ENCODE data around the gene RIMS4. TPM values are rescaled to one million over a fixed set of nuclear protein-coding genes. Genes with fewer than 3 reads are reported as not detected.

The RIMS4 gene
- total RNA-seq, 4 donors from 2014 or later, result 1.1 to 5.6 (median 1.9) TPM; not detected in 1

DNA sequence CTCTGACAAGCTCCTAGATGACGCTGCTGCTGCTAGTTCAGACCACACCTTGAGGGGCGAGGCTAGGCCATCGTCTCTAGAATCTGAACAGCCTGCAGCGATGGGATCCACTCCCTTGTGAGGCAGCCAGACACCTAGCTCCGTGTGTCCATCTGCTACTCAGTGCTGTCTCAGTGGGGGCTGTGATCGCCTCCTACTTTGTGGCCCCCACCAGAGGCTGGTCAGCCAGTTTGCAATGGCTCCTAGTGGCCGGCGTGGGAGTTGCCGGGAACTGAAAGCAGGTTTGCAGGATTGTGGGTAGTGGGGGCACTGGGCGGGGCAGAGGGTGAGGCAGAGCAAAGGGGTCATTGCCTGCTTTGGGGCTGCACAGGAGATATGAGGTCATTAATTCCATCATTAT is 92.4 kb downstream of the RIMS4 start:
- 60% methylated on average over 9 of the region's 10 CpGs; no CpG with 5 or more reads in 1 of the 2 donors for WGBS, 2 donors (ENCODE audit: low coverage in 1 of 2)
- DNase-seq, result no peak
- Histone ChIP-seq H3K4me1 (peaks cover 9 to 17% (median 12%) of the 10 kb centered on the region in 4 donors), H3K36me3 (no peaks in the 10 kb centered on the region), H3K4me3 (no peak overlapping the region), H3K9me3 (no peaks in the 10 kb centered on the region), H3K27me3 (no peaks in the 10 kb centered on the region), H3K27ac (no peak overlapping the region)
- TF ChIP-seq, protein P1, sequence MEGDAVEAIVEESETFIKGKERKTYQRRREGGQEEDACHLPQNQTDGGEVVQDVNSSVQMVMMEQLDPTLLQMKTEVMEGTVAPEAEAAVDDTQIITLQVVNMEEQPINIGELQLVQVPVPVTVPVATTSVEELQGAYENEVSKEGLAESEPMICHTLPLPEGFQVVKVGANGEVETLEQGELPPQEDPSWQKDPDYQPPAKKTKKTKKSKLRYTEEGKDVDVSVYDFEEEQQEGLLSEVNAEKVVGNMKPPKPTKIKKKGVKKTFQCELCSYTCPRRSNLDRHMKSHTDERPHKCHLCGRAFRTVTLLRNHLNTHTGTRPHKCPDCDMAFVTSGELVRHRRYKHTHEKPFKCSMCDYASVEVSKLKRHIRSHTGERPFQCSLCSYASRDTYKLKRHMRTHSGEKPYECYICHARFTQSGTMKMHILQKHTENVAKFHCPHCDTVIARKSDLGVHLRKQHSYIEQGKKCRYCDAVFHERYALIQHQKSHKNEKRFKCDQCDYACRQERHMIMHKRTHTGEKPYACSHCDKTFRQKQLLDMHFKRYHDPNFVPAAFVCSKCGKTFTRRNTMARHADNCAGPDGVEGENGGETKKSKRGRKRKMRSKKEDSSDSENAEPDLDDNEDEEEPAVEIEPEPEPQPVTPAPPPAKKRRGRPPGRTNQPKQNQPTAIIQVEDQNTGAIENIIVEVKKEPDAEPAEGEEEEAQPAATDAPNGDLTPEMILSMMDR (IDR thresholded peaks at IDR 0.05), result peak in 2 of 5 experiments; percentile 19 to 35
- TF ChIP-seq POLR2AphosphoS5 (IDR thresholded peaks at IDR 0.05), result no peak
- intact Hi-C loops (cut with DNase I; ENCODE audit: low total_unique reads), result no loop called here
- in situ Hi-C loops (cut with MboI; ENCODE audit: low pct_ligation_motif_present in 1 of 4, low pct_unique_long_range_greater_than_20kb in 1 of 4, low sequenced_read_pairs in 3 of 4), result no loop called here

DNA sequence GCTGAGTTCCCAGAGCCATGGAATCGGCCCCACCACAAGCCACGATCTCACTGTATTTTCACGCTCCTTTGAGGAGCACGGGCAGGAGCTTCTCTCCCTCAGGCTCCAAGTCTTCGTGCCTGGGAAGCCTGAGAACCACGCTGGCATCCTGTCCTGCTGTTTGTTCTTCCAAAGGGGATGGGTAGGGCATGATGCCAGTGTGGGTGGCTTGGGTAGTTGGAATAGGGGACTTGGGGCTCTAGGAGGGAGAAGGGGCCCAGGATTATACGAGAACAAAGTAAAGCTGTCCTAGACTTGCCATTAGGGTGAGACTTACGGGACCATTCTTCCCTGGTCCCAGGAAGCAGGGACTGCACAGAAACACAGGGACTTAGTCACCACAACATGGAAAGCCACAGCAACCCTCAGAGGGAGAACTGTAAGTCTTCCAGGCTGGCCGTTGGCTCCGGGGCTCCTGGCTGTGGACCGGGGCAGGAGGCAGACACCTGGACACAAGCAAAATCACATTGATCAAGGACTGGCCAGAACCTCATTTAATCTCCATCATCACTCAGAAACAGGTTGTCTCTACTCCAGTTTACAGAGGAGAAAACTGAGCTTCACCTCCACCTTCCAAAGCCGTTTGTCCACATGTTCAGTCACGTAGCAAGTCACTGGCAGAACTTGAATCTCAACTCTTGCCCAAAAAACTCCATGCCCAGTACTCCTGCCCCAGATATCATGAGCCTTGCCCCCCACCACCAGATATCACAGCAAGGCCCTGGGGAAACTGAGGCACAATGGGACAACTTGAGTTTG is 93.8 kb downstream of the RIMS4 start:
- H3K27me3 ChIP-seq, result no peaks in the 10 kb centered on the region
- no peak for DNase-seq
- no peak overlapping the region for H3K27ac ChIP-seq
- no peak overlapping the region for H3K4me3 ChIP-seq
- intact Hi-C loops (cut with DNase I; ENCODE audit: low total_unique reads) (no loop called here), in situ Hi-C loops (cut with MboI; ENCODE audit: low pct_ligation_motif_present in 1 of 4, low pct_unique_long_range_greater_than_20kb in 1 of 4, low sequenced_read_pairs in 3 of 4) (no loop called here)
- H3K36me3 ChIP-seq, result no peaks in the 10 kb centered on the region
- WGBS, 2 donors (ENCODE audit: low coverage in 1 of 2), result 54 to 85% methylated on average over 3 to 13 of the region's 13 CpGs
- H3K4me1 ChIP-seq, result peaks cover 9 to 17% (median 12%) of the 10 kb centered on the region in 4 donors
- H3K9me3 ChIP-seq, result no peaks in the 10 kb centered on the region
- no peak for TF ChIP-seq POLR2AphosphoS5 (IDR thresholded peaks at IDR 0.05)
- TF ChIP-seq, protein P1 (IDR thresholded peaks at IDR 0.05), result no peak

DNA sequence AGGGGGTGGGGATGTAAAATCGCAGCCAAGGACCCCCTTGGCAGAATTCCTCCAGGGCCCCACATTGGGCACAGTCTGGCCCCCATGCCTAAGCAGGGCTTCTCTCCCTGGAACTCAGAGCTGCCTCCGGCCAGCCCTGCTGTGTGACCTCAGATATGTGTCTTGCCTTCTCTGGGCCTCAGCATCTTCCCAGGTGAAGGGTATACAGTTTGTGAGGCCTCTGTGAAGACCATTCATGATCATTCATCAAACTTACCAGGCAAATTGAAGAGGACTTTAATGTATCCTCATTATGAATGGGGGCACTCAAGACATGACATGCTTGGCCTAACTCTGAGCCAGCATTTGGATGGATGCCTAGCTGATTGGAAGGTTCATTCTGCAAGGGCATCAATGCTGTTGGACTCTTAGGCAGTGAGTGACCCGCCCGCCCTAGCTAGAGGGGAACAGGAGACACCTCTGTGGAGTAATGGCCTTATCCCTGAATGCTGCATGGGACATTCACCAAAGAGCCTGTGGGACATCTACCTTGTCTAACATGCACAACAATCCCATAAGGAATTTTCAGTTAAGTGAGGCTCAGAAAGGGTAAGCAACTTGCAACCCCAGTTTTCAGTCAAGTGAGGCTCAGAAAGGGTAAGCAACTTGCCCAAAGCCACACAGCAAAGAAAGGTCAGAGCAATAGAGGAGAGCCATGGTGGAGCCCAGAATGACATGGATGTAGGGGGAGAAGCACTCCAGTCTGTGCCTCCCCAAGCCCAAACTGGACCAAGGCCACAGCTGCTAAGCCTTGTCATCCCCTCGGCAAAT is 94.6 kb downstream of the RIMS4 start:
- H3K36me3 ChIP-seq, result no peaks in the 10 kb centered on the region
- H3K27ac ChIP-seq, result no peak overlapping the region
- H3K9me3 ChIP-seq, result no peaks in the 10 kb centered on the region
- peaks cover 9 to 17% (median 12%) of the 10 kb centered on the region in 4 donors for H3K4me1 ChIP-seq
- H3K27me3 ChIP-seq, result no peaks in the 10 kb centered on the region
- intact Hi-C loops (cut with DNase I; ENCODE audit: low total_unique reads), result no loop called here
- H3K4me3 ChIP-seq, result no peak overlapping the region
- 57 to 86% methylated on average over 3 to 4 of the region's 5 CpGs for WGBS, 2 donors (ENCODE audit: low coverage in 1 of 2)
- no peak for TF ChIP-seq EP300 (IDR thresholded peaks at IDR 0.05; ENCODE audit: low read depth)
- no peak for TF ChIP-seq POLR2A (IDR thresholded peaks at IDR 0.05)
- no peak for TF ChIP-seq POLR2AphosphoS5 (IDR thresholded peaks at IDR 0.05)
- TF ChIP-seq, protein P1 (IDR thresholded peaks at IDR 0.05), result no peak
- in situ Hi-C loops (cut with MboI; ENCODE audit: low pct_ligation_motif_present in 1 of 4, low pct_unique_long_range_greater_than_20kb in 1 of 4, low sequenced_read_pairs in 3 of 4), result no loop called here
- no peak for DNase-seq

DNA sequence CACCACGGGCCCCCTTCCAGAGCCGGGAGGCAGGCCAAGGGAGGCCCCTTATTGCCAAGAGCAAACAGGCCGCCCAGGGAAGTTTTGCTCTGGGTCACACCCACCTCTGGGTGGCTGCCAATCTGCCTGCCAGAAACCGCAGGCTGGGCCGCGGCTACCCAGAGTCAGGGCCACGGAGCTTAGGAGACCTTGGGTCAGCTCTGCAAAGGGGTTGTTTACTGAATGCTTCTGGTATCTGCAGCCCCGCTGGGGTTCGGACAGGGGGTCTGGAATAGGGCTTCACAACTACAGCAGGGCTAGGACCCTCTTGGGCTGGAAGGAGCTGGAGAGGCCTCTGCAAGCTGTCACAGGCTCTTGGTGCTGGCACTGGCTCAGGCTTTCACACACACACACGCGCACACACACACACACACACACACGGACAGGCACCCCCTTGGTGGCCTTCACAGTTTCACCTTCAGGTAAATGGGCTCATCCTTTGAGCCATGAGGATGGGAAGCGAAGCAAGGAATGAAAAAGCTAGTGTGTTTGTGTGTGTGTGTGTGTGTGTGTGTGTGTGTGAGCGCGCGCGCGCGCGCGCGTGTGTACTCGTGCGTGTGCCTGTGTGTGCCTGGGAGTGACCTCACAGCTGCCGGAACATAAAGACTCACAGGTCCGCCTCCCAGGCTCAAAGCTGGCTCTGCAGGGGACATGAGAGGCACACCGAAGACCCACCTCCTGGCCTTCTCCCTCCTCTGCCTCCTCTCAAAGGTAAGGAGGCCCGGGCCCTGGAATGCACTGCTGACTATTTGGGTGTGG is 95.4 kb downstream of the RIMS4 start, which contains the start of gene CCN5:
TSS of gene CCN5 (plus strand) at position 669 of the 798 bp plus-strand sequence. CDS start at position 691, 22 bp downstream.
- TF ChIP-seq POLR2A (IDR thresholded peaks at IDR 0.05) (no peak), POLR2AphosphoS5 (IDR thresholded peaks at IDR 0.05) (no peak), EP300 (IDR thresholded peaks at IDR 0.05; ENCODE audit: low read depth) (no peak)
- TF ChIP-seq, protein P1 (IDR thresholded peaks at IDR 0.05), result no peak
- WGBS, 2 donors (ENCODE audit: low coverage in 1 of 2), result 41% methylated on average over 24 of the region's 28 CpGs; no CpG with 5 or more reads in 1 of the 2 donors
- intact Hi-C loops (cut with DNase I; ENCODE audit: low total_unique reads) (no loop called here), in situ Hi-C loops (cut with MboI; ENCODE audit: low pct_ligation_motif_present in 1 of 4, low pct_unique_long_range_greater_than_20kb in 1 of 4, low sequenced_read_pairs in 3 of 4) (no loop called here)
- Histone ChIP-seq H3K27ac (peak within 1 kb of the TSS; percentile 22 to 42 (median 28)), H3K4me3 (no peak within 1 kb of the TSS), H3K36me3 (no peaks in the 10 kb centered on the region), H3K9me3 (no peaks in the 10 kb centered on the region), H3K27me3 (no peaks in the 10 kb centered on the region), H3K4me1 (peaks cover 9 to 17% (median 12%) of the 10 kb centered on the region in 4 donors)
- DNase-seq, result peak; percentile 87
